HCT116 (cell line): ENCODE measurements around the gene S1PR3. TPM values are rescaled to one million over a fixed set of nuclear protein-coding genes. Genes with fewer than 3 reads are reported as not detected.

ENCODE experiments used
- ATAC-seq: fragments of 200-7000 bp; cut with Tn5 transposase; 2 replicates; pipeline ENCODE4 v1.9.1; 2020; ENCODE audit warnings: mild to moderate bottlenecking, moderate library complexity
- BruUV-seq: library from RNA; stranded (reverse); fragments of 400-500 nt; replicated peaks from 2 replicates; lab custom pipeline; 2021; lab: Mats Ljungman, UMichigan
- CTCF ChIA-PET: fragments of 300-600 bp; sonication (Branson Sonifier 250); formaldehyde crosslinking; loops from one replicate; lab custom pipeline; 2021; ENCODE audit warnings: antibody characterized with exemption; lab: Charles Lee
- POLR2A ChIA-PET: fragments of 300-600, 350-600 bp; sonication (Branson Sonifier 250); formaldehyde crosslinking; loops from one replicate; lab custom pipeline; 2021; ENCODE audit warnings: antibody characterized with exemption; lab: Charles Lee
- RAD21 ChIA-PET, 2 experiments: fragments of 300-600 bp; sonication (Branson Sonifier 250); formaldehyde crosslinking; loops; one replicate each; lab custom pipeline; 2023; ENCODE audit warnings: low total read pairs in 2 of 2; ENCODE audit not compliant: uncharacterized antibody in 2 of 2, unreplicated experiment in 2 of 2, low non-redundant PET in 1 of 2; lab: Charles Lee
- DNase-seq: peaks from one replicate; pipeline ENCODE4 v3.0.0-alpha.2; 2010; ENCODE audit warnings: low read depth, low spot score
- H2AFZ ChIP-seq: fragments of 200-600 bp; shearing (Covaris generic), sonication (generic); 2 replicates; pipeline ENCODE4 v1.6.1; 2017; ENCODE audit warnings: low read depth, mixed run types, mixed read lengths, antibody characterized with exemption, low read length; ENCODE audit not compliant: poor library complexity, severe bottlenecking
- H3K27ac ChIP-seq: 2 replicates; pipeline ENCODE4 v1.5.1; 2012; ENCODE audit warnings: low read depth, low read length
- H3K27me3 ChIP-seq: fragments of 200-600 bp; sonication (generic); 2 replicates; pipeline ENCODE4 v1.6.1; 2016; ENCODE audit warnings: mixed run types, low read length, mixed read lengths; ENCODE audit not compliant: insufficient read depth
- H3K36me3 ChIP-seq, 2 experiments: fragments of 200-500 bp in 1 of 2; fragments of 200-600 bp in 1 of 2; sonication (Bioruptor generic) in 1 of 2; sonication (generic) in 1 of 2; 2 replicates each; pipeline versions ENCODE4 v1.5.1 to v1.6.1; 2014 to 2016; ENCODE audit warnings: low read length in 2 of 2, inconsistent platforms in 1 of 2, mixed read lengths in 1 of 2, mixed run types in 1 of 2; ENCODE audit not compliant: insufficient read depth in 2 of 2, control insufficient read depth in 1 of 2
- H3K4me1 ChIP-seq, 2 experiments: fragments of 200-600 bp in 1 of 2; sonication (generic) in 1 of 2; 2 replicates each; pipeline versions ENCODE4 v1.5.1 to v1.6.1; 2012 to 2017; ENCODE audit warnings: low read length in 2 of 2, inconsistent platforms in 1 of 2, mild to moderate bottlenecking in 1 of 2, mixed read lengths in 1 of 2, mixed run types in 1 of 2, moderate library complexity in 1 of 2; ENCODE audit not compliant: insufficient read depth in 2 of 2, control insufficient read depth in 1 of 2
- H3K4me2 ChIP-seq: fragments of 200-600 bp; sonication (generic); 2 replicates; pipeline ENCODE4 v1.6.1; 2017; ENCODE audit warnings: mixed run types, low read length, mixed read lengths
- H3K4me3 ChIP-seq, 2 experiments: fragments of 200-600 bp in 1 of 2; sonication (generic) in 1 of 2; replicated peaks in 1 of 2; 2 replicates each; pipeline ENCODE4 v1.5.1; 2011 to 2016; ENCODE audit warnings: low read length in 2 of 2, control low read depth in 1 of 2, low read depth in 1 of 2, mild to moderate bottlenecking in 1 of 2, mixed read lengths in 1 of 2, mixed run types in 1 of 2
- H3K79me2 ChIP-seq: fragments of 200-600 bp; sonication (generic); 2 replicates; pipeline ENCODE4 v1.6.1; 2017; ENCODE audit warnings: mild to moderate bottlenecking, mixed run types, low read length, moderate library complexity, mixed read lengths; ENCODE audit not compliant: insufficient read depth
- H3K9ac ChIP-seq: fragments of 200-600 bp; sonication (generic); 2 replicates; pipeline ENCODE4 v1.6.1; 2016; ENCODE audit warnings: low read length, mixed read lengths
- H3K9me2 ChIP-seq: fragments of 200-600 bp; sonication (generic), shearing (Covaris generic); 2 replicates; pipeline ENCODE4 v1.6.1; 2017; ENCODE audit warnings: mixed run types, mild to moderate bottlenecking, moderate library complexity; ENCODE audit not compliant: insufficient read depth
- H3K9me3 ChIP-seq, 2 experiments: fragments of 200-500 bp in 1 of 2; fragments of 200-600 bp in 1 of 2; sonication (Bioruptor generic) in 1 of 2; sonication (generic) in 1 of 2; 2 replicates each; pipeline ENCODE4 v1.6.1; 2014 to 2017; ENCODE audit warnings: low read length in 2 of 2, mixed read lengths in 2 of 2, inconsistent platforms in 1 of 2, low read depth in 1 of 2, mild to moderate bottlenecking in 1 of 2, mixed run types in 1 of 2, moderate library complexity in 1 of 2; ENCODE audit not compliant: control insufficient read depth in 1 of 2, insufficient read depth in 1 of 2
- H4K20me1 ChIP-seq: fragments of 200-600 bp; sonication (generic), shearing (Covaris generic); 2 replicates; pipeline ENCODE4 v1.6.1; 2017; ENCODE audit warnings: mixed run types, mild to moderate bottlenecking, moderate library complexity; ENCODE audit not compliant: insufficient read depth
- CBX3 ChIP-seq: IDR thresholded peaks from 2 replicates; pipeline ENCODE4 v1.6.1; 2012; ENCODE audit warnings: low read depth
- CEBPB ChIP-seq: IDR thresholded peaks from 2 replicates; pipeline ENCODE4 v1.6.1; 2012; ENCODE audit warnings: low read depth
- EGR1 ChIP-seq: IDR thresholded peaks from 2 replicates; pipeline ENCODE4 v1.6.1; 2012; ENCODE audit warnings: low read depth
- ELF1 ChIP-seq: IDR thresholded peaks from 2 replicates; pipeline ENCODE4 v1.6.1; 2012; ENCODE audit warnings: low read depth, borderline replicate concordance
- EZH2 ChIP-seq: fragments of 200-600 bp; sonication (generic); IDR thresholded peaks from 2 replicates; pipeline ENCODE4 v1.6.1; 2017; ENCODE audit warnings: antibody characterized with exemption, mixed run types
- EZH2phosphoT487 ChIP-seq: fragments of 200-600 bp; IDR thresholded peaks from 2 replicates; pipeline ENCODE4 v1.6.1; 2018; ENCODE audit warnings: antibody characterized with exemption, borderline replicate concordance
- FOSL1 ChIP-seq: IDR thresholded peaks from 2 replicates; pipeline ENCODE4 v1.6.1; 2012; ENCODE audit warnings: low read depth
- JUND ChIP-seq: IDR thresholded peaks from 2 replicates; pipeline ENCODE4 v1.6.1; 2012
- POLR2AphosphoS5 ChIP-seq: IDR thresholded peaks from 2 replicates; pipeline ENCODE4 v1.6.1; 2011; ENCODE audit warnings: mild to moderate bottlenecking, low read depth, low read length, moderate library complexity
- SIN3A ChIP-seq: IDR thresholded peaks from 2 replicates; pipeline ENCODE4 v1.6.1; 2012; ENCODE audit warnings: low read depth
- TCF7L2 ChIP-seq: IDR thresholded peaks from 2 replicates; pipeline ENCODE4 v1.7.0; 2011; ENCODE audit warnings: borderline replicate concordance, inconsistent platforms; ENCODE audit not compliant: insufficient read depth, insufficient read length; ENCODE audit errors: extremely low read depth
- YY1 ChIP-seq: IDR thresholded peaks from 2 replicates; pipeline ENCODE4 v1.6.1; 2011; ENCODE audit warnings: low read length, low read depth, moderate library complexity, mild to moderate bottlenecking; ENCODE audit not compliant: insufficient replicate concordance; ENCODE audit errors: extremely low read depth
- ZFX ChIP-seq: fragments of 450-650 bp; IDR thresholded peaks from 2 replicates; pipeline ENCODE4 v1.6.1; 2017
- ZNF274 ChIP-seq: fragments of 200-500 bp; sonication (Bioruptor generic); IDR thresholded peaks from 2 replicates; pipeline ENCODE4 v1.6.1; 2014; ENCODE audit warnings: mild to moderate bottlenecking, low read depth, low read length, inconsistent platforms
- intact Hi-C: fragments of 100-400 bp; cut with micrococcal nuclease; formaldehyde crosslinking; loops from 2 replicates; pipeline ENCODE4 v1.10.0; 2022
- total RNA-seq: library from RNA; stranded (reverse); gene quantifications from one replicate; pipeline ENCODE4 v1.2.1, GENCODE V29; 2021; ENCODE audit not compliant: unreplicated experiment
- TF ChIP-seq, protein P1 (sequence below): IDR thresholded peaks from 2 replicates; pipeline ENCODE4 v1.6.1; 2012; ENCODE audit warnings: low read depth
- TF ChIP-seq, protein P2 (sequence below): IDR thresholded peaks from 2 replicates; pipeline ENCODE4 v1.6.1; 2012
- TF ChIP-seq, protein P3 (sequence below), 3 experiments: fragments of 200-600 bp in 1 of 3; sonication (generic) in 1 of 3; IDR thresholded peaks in 2 of 3; conservative IDR thresholded peaks in 1 of 3; 2 replicates each; pipeline ENCODE4 v1.5.1; 2012 to 2017; ENCODE audit warnings: low read depth in 2 of 3, low read length in 2 of 3, antibody characterized with exemption in 1 of 3, borderline replicate concordance in 1 of 3, control low read depth in 1 of 3, mild to moderate bottlenecking in 1 of 3, mixed read lengths in 1 of 3, mixed run types in 1 of 3, moderate library complexity in 1 of 3; ENCODE audit not compliant: insufficient read depth in 1 of 3

S1PR3 gene
- total RNA-seq, 1 experiment from 2014 or later: 0.07 TPM

DNA sequence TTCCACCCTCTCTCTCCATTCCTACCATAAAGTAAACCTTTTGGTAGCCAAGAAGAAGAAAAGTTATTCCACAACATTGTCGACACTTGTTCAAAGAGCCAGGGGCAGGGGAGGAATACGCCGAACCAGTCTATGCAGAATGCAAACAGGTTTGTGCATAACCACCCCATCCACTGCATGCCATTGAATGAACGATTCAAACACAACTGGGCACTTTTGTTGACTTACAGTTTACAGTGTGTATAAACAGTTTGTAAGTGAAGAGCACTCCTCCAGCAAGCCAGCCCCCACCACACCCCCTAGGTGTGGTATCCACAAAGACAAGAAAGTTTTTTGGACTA is 6.8 kb upstream of the S1PR3 start:
- no peaks in the 10 kb centered on the region for H3K79me2 ChIP-seq
- no peaks in the 10 kb centered on the region for H3K9me2 ChIP-seq
- H3K4me1 ChIP-seq: no peaks in the 10 kb centered on the region
- ChIA-PET CTCF (no interaction called here), POLR2A (no interaction called here), RAD21 (no interaction called here)
- DNase-seq: no peak
- TF ChIP-seq ZFX (no peak), POLR2AphosphoS5 (no peak), SIN3A (no peak), EZH2 (no peak), YY1 (no peak), CEBPB (no peak), ZNF274 (no peak), EGR1 (no peak), TCF7L2 (no peak), JUND (no peak), CBX3 (no peak), ELF1 (no peak), EZH2phosphoT487 (no peak), FOSL1 (no peak)
- TF ChIP-seq, protein P1, sequence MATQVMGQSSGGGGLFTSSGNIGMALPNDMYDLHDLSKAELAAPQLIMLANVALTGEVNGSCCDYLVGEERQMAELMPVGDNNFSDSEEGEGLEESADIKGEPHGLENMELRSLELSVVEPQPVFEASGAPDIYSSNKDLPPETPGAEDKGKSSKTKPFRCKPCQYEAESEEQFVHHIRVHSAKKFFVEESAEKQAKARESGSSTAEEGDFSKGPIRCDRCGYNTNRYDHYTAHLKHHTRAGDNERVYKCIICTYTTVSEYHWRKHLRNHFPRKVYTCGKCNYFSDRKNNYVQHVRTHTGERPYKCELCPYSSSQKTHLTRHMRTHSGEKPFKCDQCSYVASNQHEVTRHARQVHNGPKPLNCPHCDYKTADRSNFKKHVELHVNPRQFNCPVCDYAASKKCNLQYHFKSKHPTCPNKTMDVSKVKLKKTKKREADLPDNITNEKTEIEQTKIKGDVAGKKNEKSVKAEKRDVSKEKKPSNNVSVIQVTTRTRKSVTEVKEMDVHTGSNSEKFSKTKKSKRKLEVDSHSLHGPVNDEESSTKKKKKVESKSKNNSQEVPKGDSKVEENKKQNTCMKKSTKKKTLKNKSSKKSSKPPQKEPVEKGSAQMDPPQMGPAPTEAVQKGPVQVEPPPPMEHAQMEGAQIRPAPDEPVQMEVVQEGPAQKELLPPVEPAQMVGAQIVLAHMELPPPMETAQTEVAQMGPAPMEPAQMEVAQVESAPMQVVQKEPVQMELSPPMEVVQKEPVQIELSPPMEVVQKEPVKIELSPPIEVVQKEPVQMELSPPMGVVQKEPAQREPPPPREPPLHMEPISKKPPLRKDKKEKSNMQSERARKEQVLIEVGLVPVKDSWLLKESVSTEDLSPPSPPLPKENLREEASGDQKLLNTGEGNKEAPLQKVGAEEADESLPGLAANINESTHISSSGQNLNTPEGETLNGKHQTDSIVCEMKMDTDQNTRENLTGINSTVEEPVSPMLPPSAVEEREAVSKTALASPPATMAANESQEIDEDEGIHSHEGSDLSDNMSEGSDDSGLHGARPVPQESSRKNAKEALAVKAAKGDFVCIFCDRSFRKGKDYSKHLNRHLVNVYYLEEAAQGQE: no peak
- TF ChIP-seq, protein P2, sequence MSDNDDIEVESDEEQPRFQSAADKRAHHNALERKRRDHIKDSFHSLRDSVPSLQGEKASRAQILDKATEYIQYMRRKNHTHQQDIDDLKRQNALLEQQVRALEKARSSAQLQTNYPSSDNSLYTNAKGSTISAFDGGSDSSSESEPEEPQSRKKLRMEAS: no peak
- TF ChIP-seq, protein P3, sequence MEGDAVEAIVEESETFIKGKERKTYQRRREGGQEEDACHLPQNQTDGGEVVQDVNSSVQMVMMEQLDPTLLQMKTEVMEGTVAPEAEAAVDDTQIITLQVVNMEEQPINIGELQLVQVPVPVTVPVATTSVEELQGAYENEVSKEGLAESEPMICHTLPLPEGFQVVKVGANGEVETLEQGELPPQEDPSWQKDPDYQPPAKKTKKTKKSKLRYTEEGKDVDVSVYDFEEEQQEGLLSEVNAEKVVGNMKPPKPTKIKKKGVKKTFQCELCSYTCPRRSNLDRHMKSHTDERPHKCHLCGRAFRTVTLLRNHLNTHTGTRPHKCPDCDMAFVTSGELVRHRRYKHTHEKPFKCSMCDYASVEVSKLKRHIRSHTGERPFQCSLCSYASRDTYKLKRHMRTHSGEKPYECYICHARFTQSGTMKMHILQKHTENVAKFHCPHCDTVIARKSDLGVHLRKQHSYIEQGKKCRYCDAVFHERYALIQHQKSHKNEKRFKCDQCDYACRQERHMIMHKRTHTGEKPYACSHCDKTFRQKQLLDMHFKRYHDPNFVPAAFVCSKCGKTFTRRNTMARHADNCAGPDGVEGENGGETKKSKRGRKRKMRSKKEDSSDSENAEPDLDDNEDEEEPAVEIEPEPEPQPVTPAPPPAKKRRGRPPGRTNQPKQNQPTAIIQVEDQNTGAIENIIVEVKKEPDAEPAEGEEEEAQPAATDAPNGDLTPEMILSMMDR (IDR thresholded peaks at IDR 0.05 in 2 of 3, conservative IDR thresholded peaks at IDR 0.05 in 1 of 3; ENCODE audit: borderline replicate concordance in 1 of 3, insufficient read depth in 1 of 3, low read depth in 2 of 3, low read length in 2 of 3): no peak
- no peak overlapping the region for H3K4me3 ChIP-seq
- no peak overlapping the region for H2AFZ ChIP-seq
- no peaks in the 10 kb centered on the region for H4K20me1 ChIP-seq
- ATAC-seq: no peak
- intact Hi-C loops: no loop called here
- no TSS peak for BruUV-seq
- H3K9me3 ChIP-seq: no peaks in the 10 kb centered on the region
- H3K27me3 ChIP-seq: no peaks in the 10 kb centered on the region
- H3K4me2 ChIP-seq: no peak overlapping the region
- no peaks in the 10 kb centered on the region for H3K36me3 ChIP-seq
- H3K9ac ChIP-seq: no peak overlapping the region
- no peak overlapping the region for H3K27ac ChIP-seq
